HEK293T (cell line): Measurements from ENCODE around the gene POGZ.

Experiments used
- CTBP1 ChIP-seq: fragments of 450-650 bp; IDR thresholded peaks from 2 replicates; pipeline ENCODE4 v1.6.1; 2016; ENCODE audit warnings: borderline replicate concordance
- FOXK2 ChIP-seq: fragments of 450-650 bp; IDR thresholded peaks from 2 replicates; pipeline ENCODE4 v1.6.1; 2016; ENCODE audit warnings: mild to moderate bottlenecking
- FOXM1 ChIP-seq: fragments of 450-650 bp; IDR thresholded peaks from 2 replicates; pipeline ENCODE4 v1.6.1; 2017; ENCODE audit warnings: mild to moderate bottlenecking, borderline replicate concordance
- HDGF ChIP-seq: fragments of 450-650 bp; IDR thresholded peaks from 2 replicates; pipeline ENCODE4 v1.6.1; 2017; ENCODE audit warnings: antibody characterized with exemption, borderline replicate concordance
- NFRKB ChIP-seq: fragments of 450-650 bp; IDR thresholded peaks from 2 replicates; pipeline ENCODE4 v1.6.1; 2016; ENCODE audit warnings: mild to moderate bottlenecking, moderate library complexity
- PKNOX1 ChIP-seq: fragments of 450-650 bp; IDR thresholded peaks from 2 replicates; pipeline ENCODE4 v1.6.1; 2016
- SP1 ChIP-seq: fragments of 450-650 bp; IDR thresholded peaks from 2 replicates; pipeline ENCODE4 v1.6.1; 2017

GRCh38 chr1:151502859-151503780 lies 43.8 kb upstream of the POGZ start:
- no peak for TF ChIP-seq PKNOX1
- TF ChIP-seq FOXM1, result no peak
- no peak for TF ChIP-seq CTBP1
- no peak for TF ChIP-seq SP1
- no peak for TF ChIP-seq NFRKB
- no peak for TF ChIP-seq HDGF
- no peak for TF ChIP-seq FOXK2
